ENCODE results near the gene DEPDC5. TPM values are rescaled to one million over a fixed set of nuclear protein-coding genes. Genes with fewer than 3 reads are reported as not detected.

Gene DEPDC5
- total RNA-seq, 1 experiment from 2014 or later: 28.1 TPM

- CTCF ChIA-PET: no interaction called here
- H3K36me3 ChIP-seq (ENCODE audit: low read depth): peaks cover 2% of the 10 kb centered on the region; the same call in 1 of the 2 replicates
These were observed 27.1 kb upstream of the DEPDC5 start for GRCh38 chr22:31726692-31727091.

GRCh38 chr22:31728857-31729256, 25.0 kb upstream of the DEPDC5 start:
- ChIA-PET POLR2A (ENCODE audit: unreplicated experiment) (no interaction called here), CTCF (interaction anchor here (0.7 kb wide), 1 partner anchor 55 kb away, joined by 9 read pairs; no protein-coding TSS in a partner anchor)
- Histone ChIP-seq H3K36me3 (ENCODE audit: low read depth) (0 out of 2 replicates have a peak, but pooled peaks cover 2% of the 10 kb centered on the region), H3K4me2 (no peak overlapping the region), H3K27me3 (ENCODE audit: insufficient read depth, low read depth) (no peaks in the 10 kb centered on the region), H2AFZ (no peak overlapping the region), H4K20me1 (ENCODE audit: insufficient read depth) (peaks cover 14% of the 10 kb centered on the region), H3K4me1 (replicated peaks; ENCODE audit: insufficient read depth) (no peaks in the 10 kb centered on the region), H3K9me3 (ENCODE audit: insufficient read depth, low read depth) (no peaks in the 10 kb centered on the region), H3K9me2 (ENCODE audit: insufficient read depth) (no peaks in the 10 kb centered on the region), H3F3A (ENCODE audit: insufficient read depth, low read depth) (no peaks in the 10 kb centered on the region), H3K4me3 (no peak overlapping the region), H3K79me2 (ENCODE audit: low read depth) (peaks cover 52% of the 10 kb centered on the region), H3K27ac (no peak overlapping the region)
- no peak for TF ChIP-seq CTCF (conservative IDR thresholded peaks at IDR 0.05)
- no peak for TF ChIP-seq EZH2 (IDR thresholded peaks at IDR 0.05; ENCODE audit: low read depth)
- intact Hi-C loops (cut with micrococcal nuclease; ENCODE audit: unreplicated experiment): no loop called here
- no TSS peak for BruUV-seq (replicated peaks)
- no peak for DNase-seq

More at GRCh38 chr22:31726692-31727091, 27.1 kb upstream of the DEPDC5 start:
- Histone ChIP-seq H3K4me1 (replicated peaks; ENCODE audit: insufficient read depth) (no peaks in the 10 kb centered on the region), H3K4me2 (no peak overlapping the region), H3F3A (ENCODE audit: insufficient read depth, low read depth) (no peaks in the 10 kb centered on the region), H3K9me2 (ENCODE audit: insufficient read depth) (no peaks in the 10 kb centered on the region), H3K79me2 (ENCODE audit: low read depth) (peaks cover 36% of the 10 kb centered on the region), H3K4me3 (no peak overlapping the region), H3K9me3 (ENCODE audit: insufficient read depth, low read depth) (no peaks in the 10 kb centered on the region), H4K20me1 (ENCODE audit: insufficient read depth) (peaks cover 14% of the 10 kb centered on the region), H3K27me3 (ENCODE audit: insufficient read depth, low read depth) (no peaks in the 10 kb centered on the region), H2AFZ (no peak overlapping the region), H3K27ac (no peak overlapping the region)
- intact Hi-C loops (cut with micrococcal nuclease; ENCODE audit: unreplicated experiment): no loop called here
- POLR2A ChIA-PET (ENCODE audit: unreplicated experiment): no interaction called here
- no peak for DNase-seq
- TF ChIP-seq CTCF (conservative IDR thresholded peaks at IDR 0.05) (no peak), EZH2 (IDR thresholded peaks at IDR 0.05; ENCODE audit: low read depth) (no peak)
- BruUV-seq (replicated peaks): no TSS peak

GRCh38 chr22:31730344-31730711, 23.5 kb upstream of the DEPDC5 start:
- Histone ChIP-seq H2AFZ (no peak overlapping the region), H3K9me2 (ENCODE audit: insufficient read depth) (no peaks in the 10 kb centered on the region), H3K4me1 (replicated peaks; ENCODE audit: insufficient read depth) (peaks cover 10% of the 10 kb centered on the region), H3F3A (ENCODE audit: insufficient read depth, low read depth) (0 out of 2 replicates have a peak, but pooled peaks cover under 1% of the 10 kb centered on the region), H3K27me3 (ENCODE audit: insufficient read depth, low read depth) (no peaks in the 10 kb centered on the region), H3K9me3 (ENCODE audit: insufficient read depth, low read depth) (no peaks in the 10 kb centered on the region), H3K27ac (no peak overlapping the region), H3K4me2 (no peak overlapping the region), H3K36me3 (ENCODE audit: low read depth) (0 out of 2 replicates have a peak, but pooled peaks cover 2% of the 10 kb centered on the region), H3K4me3 (no peak overlapping the region), H4K20me1 (ENCODE audit: insufficient read depth) (peaks cover 19% of the 10 kb centered on the region), H3K79me2 (ENCODE audit: low read depth) (peaks cover 66% of the 10 kb centered on the region)
- intact Hi-C loops (cut with micrococcal nuclease; ENCODE audit: unreplicated experiment): no loop called here
- CTCF ChIA-PET: interaction anchor here (0.7 kb wide), 1 partner anchor 313 kb away, joined by 8 read pairs; the partner anchor contains the start of gene SLC5A1
- BruUV-seq (replicated peaks): no TSS peak
- TF ChIP-seq EZH2 (IDR thresholded peaks at IDR 0.05; ENCODE audit: low read depth) (no peak), CTCF (conservative IDR thresholded peaks at IDR 0.05) (0 out of 2 replicates have a peak, but pooled peaks have one; percentile 28)
- POLR2A ChIA-PET (ENCODE audit: unreplicated experiment): interaction anchor here (0.6 kb wide), 1 partner anchor 231 kb away, joined by 6 read pairs; no protein-coding TSS in a partner anchor
- no peak for DNase-seq

Data from PC-9 (cell line).